Measurements from ENCODE around the gene COL23A1. TPM values are rescaled to one million over a fixed set of nuclear protein-coding genes. Genes with fewer than 3 reads are reported as not detected.

Gene COL23A1
- total and polyA plus RNA-seq, 2 of the 13 experiments (the other 11 are each of a cell fraction or from before 2014, with no cell fraction given) = not detected

GRCh38 chr5:178349625-178350353 lies 240.4 kb downstream of the COL23A1 start (continued):
- TF ChIP-seq FOXP4 (CRISPR knock-in tag; IDR thresholded peaks at IDR 0.05) = no peak

- in situ Hi-C loops (cut with HindIII; ENCODE audit: extremely low pct_ligation_motif_present, low pct_unique_long_range_greater_than_20kb) (no loop called here), intact Hi-C loops (cut with micrococcal nuclease; ENCODE audit: unreplicated experiment) (no loop called here)
- no peak overlapping the region for H3K4me2 ChIP-seq (ENCODE audit: low read depth, low read length)
- 45% methylated on average over 6 of the region's 13 CpGs for WGBS (ENCODE audit: low lambda C conversion rate)
- H3K9me3 ChIP-seq (ENCODE audit: low read length) = no peaks in the 10 kb centered on the region
- BruUV-seq (replicated peaks) = no TSS peak
- no peak overlapping the region for H3K9ac ChIP-seq (ENCODE audit: insufficient read depth, low read depth, low read length)
- no peak for ATAC-seq
- H3K79me2 ChIP-seq (ENCODE audit: insufficient read depth, low read length) = no peaks in the 10 kb centered on the region
- FAIRE-seq = no peak
- no peaks in the 10 kb centered on the region for H3K4me1 ChIP-seq (ENCODE audit: insufficient read depth, low read length)
- no peak overlapping the region for H2AFZ ChIP-seq (ENCODE audit: low read length)
- H3K27ac ChIP-seq (ENCODE audit: extremely low read length, insufficient read depth, low read length) = no peak overlapping the region
- no peak for DNase-seq (ENCODE audit: low spot score)
- TF ChIP-seq LCORL (IDR thresholded peaks at IDR 0.05) (no peak), LCORL (CRISPR knock-in tag; IDR thresholded peaks at IDR 0.05) (no peak), NR2F6 (IDR thresholded peaks at IDR 0.05) (no peak), NR2F6 (CRISPR knock-in tag; IDR thresholded peaks at IDR 0.05) (no peak), ZBTB46 (CRISPR knock-in tag; IDR thresholded peaks at IDR 0.05; ENCODE audit: borderline replicate concordance) (no peak), ZNF251 (CRISPR knock-in tag; IDR thresholded peaks at IDR 0.05) (no peak), ZSCAN29 (CRISPR knock-in tag; conservative IDR thresholded peaks at IDR 0.05) (no peak), HCFC1 (IDR thresholded peaks at IDR 0.05; ENCODE audit: low read depth, low read length) (no peak), ZNF713 (CRISPR knock-in tag; IDR thresholded peaks at IDR 0.05) (no peak), EHMT2 (IDR thresholded peaks at IDR 0.05; ENCODE audit: borderline replicate concordance, low read depth, low read length) (no peak), PITX1 (CRISPR knock-in tag; IDR thresholded peaks at IDR 0.05) (no peak), BORCS8-MEF2B (CRISPR knock-in tag; IDR thresholded peaks at IDR 0.05) (no peak), ZNF776 (CRISPR knock-in tag; IDR thresholded peaks at IDR 0.05) (no peak), ZNF276 (CRISPR knock-in tag; IDR thresholded peaks at IDR 0.05; ENCODE audit: low read depth) (no peak), SKI (IDR thresholded peaks at IDR 0.05; ENCODE audit: partially characterized antibody) (no peak), NRL (CRISPR knock-in tag; IDR thresholded peaks at IDR 0.05; ENCODE audit: borderline replicate concordance) (no peak)
- no peaks in the 10 kb centered on the region for H4K20me1 ChIP-seq (ENCODE audit: insufficient read depth, low read length)
- POLR2A ChIA-PET = no interaction called here
- no peak overlapping the region for H3K4me3 ChIP-seq (replicated peaks in 1 of 3; ENCODE audit: insufficient read depth in 1 of 3, low read depth in 2 of 3, low read length in 3 of 3)
- CTCF ChIA-PET (ENCODE audit: low intra/inter-chr PET ratio, low total read pairs) = no interaction called here
- peaks cover 1 to 19% of the 10 kb centered on the region in 2 experiments; a peak in 3 of 5 replicates for H3K27me3 ChIP-seq (ENCODE audit: control insufficient read depth in 1 of 2, insufficient read depth in 2 of 2, low read length in 2 of 2)
- H3K36me3 ChIP-seq (replicated peaks in 1 of 2; ENCODE audit: control insufficient read depth in 1 of 2, insufficient read depth in 2 of 2, low read length in 2 of 2) = no peaks in the 10 kb centered on the region
These were observed 241.1 kb downstream of the COL23A1 start for GRCh38 chr5:178349075-178349511.
